CD4-positive, alpha-beta T cell treated with Interleukin-4 for 4 hours (primary cell): ENCODE results near the gene ABCB8.
A peak's percentile ranks its signal among the peaks of the same experiment; 100 is the strongest.
"Not testable (repeated sequence)": the region's sequence is repeated elsewhere in the genome, so short reads cannot be mapped to it uniquely, and the experiment has no call there.

Experiments
- DNase-seq: peaks from one replicate; pipeline ENCODE4 v3.0.0-alpha.2; 2020

Gene ABCB8

GRCh38 chr7:150998341-150998740 is 29.9 kb upstream of the ABCB8 start:
- no peak for DNase-seq

- no peak for DNase-seq
These were observed 29.2 kb upstream of the ABCB8 start for GRCh38 chr7:150999001-150999400.

GRCh38 chr7:150999497-151000230 is 28.6 kb upstream of the ABCB8 start:
- peak; percentile 40 for DNase-seq

- DNase-seq = no peak
These were observed 27.3 kb upstream of the ABCB8 start for GRCh38 chr7:151000897-151001495.

- DNase-seq = no peak
These were observed 26.7 kb upstream of the ABCB8 start for GRCh38 chr7:151001546-151001945.

GRCh38 chr7:151003572-151003971 is 24.7 kb upstream of the ABCB8 start:
- DNase-seq = no peak

GRCh38 chr7:151005566-151005965 is 22.7 kb upstream of the ABCB8 start:
- DNase-seq = no peak

GRCh38 chr7:151006590-151007300 is 21.5 kb upstream of the ABCB8 start:
- no peak for DNase-seq

- no peak for DNase-seq
These were observed 20.8 kb upstream of the ABCB8 start for GRCh38 chr7:151007469-151007898.

- peak; percentile 58 for DNase-seq
These were observed 20.1 kb upstream of the ABCB8 start for GRCh38 chr7:151008143-151008510.

- peak; percentile 86 for DNase-seq
These were observed 19.5 kb upstream of the ABCB8 start for GRCh38 chr7:151008511-151009323.

GRCh38 chr7:151009327-151010036 is 18.8 kb upstream of the ABCB8 start:
- DNase-seq = no peak

- no peak for DNase-seq
These were observed 18.3 kb upstream of the ABCB8 start for GRCh38 chr7:151010037-151010306.

- peak; percentile 37 for DNase-seq
These were observed 17.7 kb upstream of the ABCB8 start for GRCh38 chr7:151010307-151011096.

GRCh38 chr7:151011097-151011409 is 17.2 kb upstream of the ABCB8 start:
- DNase-seq = no peak

GRCh38 chr7:151011616-151012015 is 16.6 kb upstream of the ABCB8 start:
- not testable (repeated sequence) for DNase-seq

- DNase-seq = no peak
These were observed 16.1 kb upstream of the ABCB8 start for GRCh38 chr7:151012031-151012692.

GRCh38 chr7:151012911-151013347 is 15.3 kb upstream of the ABCB8 start:
- no peak for DNase-seq

- DNase-seq = no peak
These were observed 14.9 kb upstream of the ABCB8 start for GRCh38 chr7:151013356-151013732.

- peak; percentile 95 for DNase-seq
These were observed 14.3 kb upstream of the ABCB8 start for GRCh38 chr7:151013733-151014497.

GRCh38 chr7:151014950-151015349 is 13.3 kb upstream of the ABCB8 start:
- peak; percentile 65 for DNase-seq
